ENCODE results near the gene FMN1. TPM values are rescaled to one million over a fixed set of nuclear protein-coding genes. Genes with fewer than 3 reads are reported as not detected.

The FMN1 gene
- total RNA-seq, 1 experiment from 2014 or later: 2.4 TPM

DNA sequence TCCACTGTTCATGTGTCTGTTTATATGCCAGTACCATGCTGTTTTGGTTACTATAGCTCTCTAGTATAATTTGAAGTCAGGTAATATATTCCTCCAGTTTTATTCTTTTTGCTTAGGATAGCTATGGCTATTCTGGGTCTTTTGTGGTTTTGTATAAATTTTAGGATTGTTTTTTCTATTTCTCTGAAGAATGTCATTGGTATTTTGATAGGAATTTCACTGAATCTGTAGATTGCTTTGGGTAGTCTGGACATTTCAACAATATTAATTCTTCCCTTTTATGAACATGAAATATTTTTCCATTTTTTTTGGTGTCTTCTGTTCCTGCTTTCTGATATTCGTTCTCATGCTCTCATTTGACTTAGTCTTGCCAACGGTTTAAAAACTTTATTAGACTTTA, 437.1 kb downstream of the FMN1 start:
- Histone ChIP-seq H3F3A (ENCODE audit: low read length, unreplicated experiment) (no peaks in the 10 kb centered on the region), H3K9ac (ENCODE audit: low read length) (no peak overlapping the region), H3K79me2 (ENCODE audit: low read length) (no peaks in the 10 kb centered on the region), H3K27me3 (ENCODE audit: low read length) (no peaks in the 10 kb centered on the region), H2AFZ (ENCODE audit: low read length) (no peak overlapping the region), H4K20me1 (ENCODE audit: low read length) (no peaks in the 10 kb centered on the region), H3K4me2 (ENCODE audit: low read length) (no peak overlapping the region), H3K9me3 (ENCODE audit: low read length) (no peaks in the 10 kb centered on the region), H3K9me2 (replicated peaks; ENCODE audit: low read length) (no peaks in the 10 kb centered on the region), H3K27ac (ENCODE audit: low read length) (no peak overlapping the region), H3K4me3 (ENCODE audit: low read length) (no peak overlapping the region), H3K36me3 (ENCODE audit: low read depth, low read length) (no peaks in the 10 kb centered on the region), H3K4me1 (ENCODE audit: insufficient read depth, low read length) (no peaks in the 10 kb centered on the region)
- TF ChIP-seq EZH2phosphoT487 (IDR thresholded peaks at IDR 0.05; ENCODE audit: borderline replicate concordance, low read length) (no peak), EZH2 (IDR thresholded peaks at IDR 0.05; ENCODE audit: low read length, unreplicated experiment) (no peak)
- TF ChIP-seq, protein P1, sequence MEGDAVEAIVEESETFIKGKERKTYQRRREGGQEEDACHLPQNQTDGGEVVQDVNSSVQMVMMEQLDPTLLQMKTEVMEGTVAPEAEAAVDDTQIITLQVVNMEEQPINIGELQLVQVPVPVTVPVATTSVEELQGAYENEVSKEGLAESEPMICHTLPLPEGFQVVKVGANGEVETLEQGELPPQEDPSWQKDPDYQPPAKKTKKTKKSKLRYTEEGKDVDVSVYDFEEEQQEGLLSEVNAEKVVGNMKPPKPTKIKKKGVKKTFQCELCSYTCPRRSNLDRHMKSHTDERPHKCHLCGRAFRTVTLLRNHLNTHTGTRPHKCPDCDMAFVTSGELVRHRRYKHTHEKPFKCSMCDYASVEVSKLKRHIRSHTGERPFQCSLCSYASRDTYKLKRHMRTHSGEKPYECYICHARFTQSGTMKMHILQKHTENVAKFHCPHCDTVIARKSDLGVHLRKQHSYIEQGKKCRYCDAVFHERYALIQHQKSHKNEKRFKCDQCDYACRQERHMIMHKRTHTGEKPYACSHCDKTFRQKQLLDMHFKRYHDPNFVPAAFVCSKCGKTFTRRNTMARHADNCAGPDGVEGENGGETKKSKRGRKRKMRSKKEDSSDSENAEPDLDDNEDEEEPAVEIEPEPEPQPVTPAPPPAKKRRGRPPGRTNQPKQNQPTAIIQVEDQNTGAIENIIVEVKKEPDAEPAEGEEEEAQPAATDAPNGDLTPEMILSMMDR (conservative IDR thresholded peaks at IDR 0.05; ENCODE audit: low read depth, low read length): no peak
- intact Hi-C loops (cut with micrococcal nuclease): no loop called here
- CTCF ChIA-PET: no interaction called here
- BruUV-seq (replicated peaks): no TSS peak
- POLR2A ChIA-PET (ENCODE audit: unreplicated experiment): no interaction called here
- ATAC-seq (no peak), DNase-seq (no peak)

DNA sequence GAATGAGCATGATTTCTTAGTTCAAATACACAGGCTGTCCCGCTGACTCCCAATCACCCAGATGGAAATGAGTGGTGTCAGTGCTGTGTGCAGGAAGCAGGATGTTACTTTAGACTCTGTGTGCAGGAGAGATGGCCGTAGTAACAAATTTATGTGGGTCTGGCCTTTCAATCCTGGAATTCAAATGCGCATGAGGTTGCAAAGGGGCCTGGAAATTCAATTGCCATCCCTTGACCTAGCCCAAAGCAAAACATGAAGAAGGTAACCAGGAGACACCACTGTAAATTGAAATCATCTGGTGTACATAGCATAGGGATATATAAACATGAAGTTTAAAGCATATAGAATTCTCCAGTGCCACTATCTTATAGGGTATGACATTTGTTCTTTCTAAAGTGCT, 443.5 kb downstream of the FMN1 start:
- no TSS peak for BruUV-seq (replicated peaks)
- Histone ChIP-seq H3K9me2 (replicated peaks; ENCODE audit: low read length) (no peaks in the 10 kb centered on the region), H2AFZ (ENCODE audit: low read length) (no peak overlapping the region), H3K4me1 (ENCODE audit: insufficient read depth, low read length) (no peaks in the 10 kb centered on the region), H3K27ac (ENCODE audit: low read length) (no peak overlapping the region), H3K27me3 (ENCODE audit: low read length) (no peaks in the 10 kb centered on the region), H3K4me2 (ENCODE audit: low read length) (no peak overlapping the region), H3F3A (ENCODE audit: low read length, unreplicated experiment) (no peaks in the 10 kb centered on the region), H3K4me3 (ENCODE audit: low read length) (no peak overlapping the region), H4K20me1 (ENCODE audit: low read length) (no peaks in the 10 kb centered on the region), H3K79me2 (ENCODE audit: low read length) (no peaks in the 10 kb centered on the region), H3K9me3 (ENCODE audit: low read length) (no peaks in the 10 kb centered on the region), H3K9ac (ENCODE audit: low read length) (no peak overlapping the region), H3K36me3 (ENCODE audit: low read depth, low read length) (no peaks in the 10 kb centered on the region)
- DNase-seq (no peak), ATAC-seq (no peak)
- intact Hi-C loops (cut with micrococcal nuclease): no loop called here
- no peak for TF ChIP-seq EZH2 (IDR thresholded peaks at IDR 0.05; ENCODE audit: low read length, unreplicated experiment)
- TF ChIP-seq, protein P1 (conservative IDR thresholded peaks at IDR 0.05; ENCODE audit: low read depth, low read length): no peak
- no peak for TF ChIP-seq EZH2phosphoT487 (IDR thresholded peaks at IDR 0.05; ENCODE audit: borderline replicate concordance, low read length)
- POLR2A ChIA-PET (ENCODE audit: unreplicated experiment): no interaction called here
- CTCF ChIA-PET: no interaction called here

DNA sequence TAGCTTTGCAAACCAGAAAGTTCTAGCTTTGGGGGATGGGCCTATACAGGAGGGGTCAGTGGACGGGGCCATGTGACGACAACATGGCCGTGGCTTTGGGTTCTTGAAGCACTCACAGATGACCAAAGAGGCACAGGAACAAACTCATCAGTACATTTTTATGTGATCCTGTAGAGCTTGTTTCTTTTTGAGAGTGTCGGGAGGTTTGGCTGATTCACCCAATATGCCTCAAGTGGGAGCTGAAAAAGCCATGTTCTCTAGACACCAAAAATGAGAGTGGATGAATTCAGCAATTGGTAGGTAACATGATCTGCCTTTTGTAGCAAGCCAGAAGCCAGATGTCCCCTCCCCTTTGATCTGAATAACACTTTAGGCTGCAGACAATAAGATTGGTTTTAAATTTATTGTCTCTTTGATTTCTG, 446.6 kb downstream of the FMN1 start:
- DNase-seq: no peak
- no peak for TF ChIP-seq EZH2phosphoT487 (IDR thresholded peaks at IDR 0.05; ENCODE audit: borderline replicate concordance, low read length)
- TF ChIP-seq EZH2 (IDR thresholded peaks at IDR 0.05; ENCODE audit: low read length, unreplicated experiment): no peak
- TF ChIP-seq, protein P1 (conservative IDR thresholded peaks at IDR 0.05; ENCODE audit: low read depth, low read length): no peak
- Histone ChIP-seq H3K4me2 (ENCODE audit: low read length) (no peak overlapping the region), H4K20me1 (ENCODE audit: low read length) (no peaks in the 10 kb centered on the region), H3K79me2 (ENCODE audit: low read length) (no peaks in the 10 kb centered on the region), H3K27ac (ENCODE audit: low read length) (no peak overlapping the region), H3K9ac (ENCODE audit: low read length) (no peak overlapping the region), H3K27me3 (ENCODE audit: low read length) (no peaks in the 10 kb centered on the region), H3K36me3 (ENCODE audit: low read depth, low read length) (no peaks in the 10 kb centered on the region), H3F3A (ENCODE audit: low read length, unreplicated experiment) (no peaks in the 10 kb centered on the region), H2AFZ (ENCODE audit: low read length) (no peak overlapping the region), H3K9me2 (replicated peaks; ENCODE audit: low read length) (no peaks in the 10 kb centered on the region), H3K9me3 (ENCODE audit: low read length) (no peaks in the 10 kb centered on the region), H3K4me1 (ENCODE audit: insufficient read depth, low read length) (no peaks in the 10 kb centered on the region), H3K4me3 (ENCODE audit: low read length) (no peak overlapping the region)
- ChIA-PET POLR2A (ENCODE audit: unreplicated experiment) (no interaction called here), CTCF (no interaction called here)
- no peak for ATAC-seq
- no TSS peak for BruUV-seq (replicated peaks)
- intact Hi-C loops (cut with micrococcal nuclease): no loop called here

Data from PC-3 (cell line).